NB4 (cell line): Measurements from ENCODE around the gene ARHGAP15.

ENCODE experiments used
- MYC ChIP-seq: IDR thresholded peaks from 2 replicates; pipeline ENCODE4 v1.6.1; 2011; ENCODE audit warnings: low read depth, low read length
- POLR2A ChIP-seq: IDR thresholded peaks from 2 replicates; pipeline ENCODE4 v1.6.1; 2011; ENCODE audit warnings: mild to moderate bottlenecking; ENCODE audit not compliant: insufficient read length; ENCODE audit errors: extremely low read depth
- TF ChIP-seq, protein P1 (sequence below): IDR thresholded peaks from one replicate; pipeline ENCODE4 v1.5.1; 2012; ENCODE audit warnings: low read depth, low read length
- TF ChIP-seq, protein P2 (sequence below): IDR thresholded peaks from 2 replicates; pipeline ENCODE4 v1.6.1; 2011; ENCODE audit warnings: low read depth, low read length

DNA sequence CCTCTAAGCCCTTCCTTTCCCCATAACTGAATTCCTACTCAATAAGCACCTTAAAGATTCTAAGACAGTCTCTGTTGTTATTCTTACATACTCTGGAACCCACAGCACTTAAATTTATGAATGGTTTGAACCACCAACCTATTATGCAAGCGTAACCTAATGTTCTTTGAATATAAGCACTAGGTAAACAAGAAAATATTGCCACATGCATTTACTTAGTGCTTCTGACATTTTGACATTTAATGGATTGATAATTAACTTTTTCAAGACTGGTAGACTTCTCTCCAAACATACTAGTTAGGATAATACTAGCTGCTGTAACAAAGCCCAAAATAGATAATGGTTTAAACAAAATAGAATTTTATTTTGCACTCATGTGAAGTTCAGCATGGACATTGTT lies 164.8 kb downstream of the ARHGAP15 start:
- TF ChIP-seq, protein P1, sequence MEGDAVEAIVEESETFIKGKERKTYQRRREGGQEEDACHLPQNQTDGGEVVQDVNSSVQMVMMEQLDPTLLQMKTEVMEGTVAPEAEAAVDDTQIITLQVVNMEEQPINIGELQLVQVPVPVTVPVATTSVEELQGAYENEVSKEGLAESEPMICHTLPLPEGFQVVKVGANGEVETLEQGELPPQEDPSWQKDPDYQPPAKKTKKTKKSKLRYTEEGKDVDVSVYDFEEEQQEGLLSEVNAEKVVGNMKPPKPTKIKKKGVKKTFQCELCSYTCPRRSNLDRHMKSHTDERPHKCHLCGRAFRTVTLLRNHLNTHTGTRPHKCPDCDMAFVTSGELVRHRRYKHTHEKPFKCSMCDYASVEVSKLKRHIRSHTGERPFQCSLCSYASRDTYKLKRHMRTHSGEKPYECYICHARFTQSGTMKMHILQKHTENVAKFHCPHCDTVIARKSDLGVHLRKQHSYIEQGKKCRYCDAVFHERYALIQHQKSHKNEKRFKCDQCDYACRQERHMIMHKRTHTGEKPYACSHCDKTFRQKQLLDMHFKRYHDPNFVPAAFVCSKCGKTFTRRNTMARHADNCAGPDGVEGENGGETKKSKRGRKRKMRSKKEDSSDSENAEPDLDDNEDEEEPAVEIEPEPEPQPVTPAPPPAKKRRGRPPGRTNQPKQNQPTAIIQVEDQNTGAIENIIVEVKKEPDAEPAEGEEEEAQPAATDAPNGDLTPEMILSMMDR: no peak
- no peak for TF ChIP-seq POLR2A
- TF ChIP-seq, protein P2, sequence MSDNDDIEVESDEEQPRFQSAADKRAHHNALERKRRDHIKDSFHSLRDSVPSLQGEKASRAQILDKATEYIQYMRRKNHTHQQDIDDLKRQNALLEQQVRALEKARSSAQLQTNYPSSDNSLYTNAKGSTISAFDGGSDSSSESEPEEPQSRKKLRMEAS: no peak
- no peak for TF ChIP-seq MYC
